CD8-positive, alpha-beta memory T cell (primary cell): ENCODE results near the gene HNRNPC. TPM values are rescaled to one million over a fixed set of nuclear protein-coding genes. Genes with fewer than 3 reads are reported as not detected.
"Not testable (repeated sequence)": the region's sequence is repeated elsewhere in the genome, so short reads cannot be mapped to it uniquely, and the experiment has no call there.

Source experiments
- CTCF ChIA-PET: fragments of 350-600 bp; sonication (Branson Sonifier 250); formaldehyde crosslinking; loops from one replicate; lab custom pipeline; 2021; ENCODE audit warnings: antibody characterized with exemption; lab: Charles Lee
- POLR2A ChIA-PET: fragments of 350-600 bp; sonication (Branson Sonifier 250); formaldehyde crosslinking; loops from one replicate; lab custom pipeline; 2021; ENCODE audit warnings: antibody characterized with exemption; lab: Charles Lee
- DNase-seq, 5 donors: peaks; one replicate each; pipeline versions ENCODE4 v3.0.0 to v3.0.0-alpha.2; 2020 to 2022; ENCODE audit warnings: mixed read lengths in 1 of 5
- H3K27ac ChIP-seq: one replicate; pipeline ENCODE4 v1.7.0; 2013; ENCODE audit warnings: low read depth, mild to moderate bottlenecking, low read length, moderate library complexity
- H3K27me3 ChIP-seq: 2 replicates; pipeline ENCODE4 v1.7.0; 2013; ENCODE audit warnings: low read length, mild to moderate bottlenecking; ENCODE audit not compliant: insufficient read depth, poor library complexity, severe bottlenecking
- H3K36me3 ChIP-seq: 2 replicates; pipeline ENCODE4 v1.7.0; 2013; ENCODE audit warnings: mild to moderate bottlenecking, low read length, moderate library complexity; ENCODE audit not compliant: insufficient read depth
- H3K4me1 ChIP-seq: 2 replicates; pipeline ENCODE4 v1.7.0; 2013; ENCODE audit warnings: mild to moderate bottlenecking, low read length, moderate library complexity; ENCODE audit not compliant: insufficient read depth
- H3K4me3 ChIP-seq: 2 replicates; pipeline ENCODE4 v1.7.0; 2013; ENCODE audit warnings: mild to moderate bottlenecking, low read length
- H3K9me3 ChIP-seq: 2 replicates; pipeline ENCODE4 v1.7.0; 2013; ENCODE audit warnings: mild to moderate bottlenecking, low read length
- H3K27ac Mint-ChIP-seq, 8 donors: one replicate each; pipeline ENCODE4 v1.8.0; 2020 to 2021; ENCODE audit warnings: mixed read lengths in 8 of 8, mild to moderate bottlenecking in 6 of 8, inconsistent platforms in 3 of 8, moderate library complexity in 3 of 8
- H3K27me3 Mint-ChIP-seq, 2 donors: one replicate each; pipeline ENCODE4 v1.8.0; 2020 to 2021; ENCODE audit warnings: mixed read lengths in 2 of 2, mild to moderate bottlenecking in 1 of 2, moderate library complexity in 1 of 2
- H3K36me3 Mint-ChIP-seq, 3 donors: one replicate each; pipeline ENCODE4 v1.8.0; 2020 to 2021; ENCODE audit warnings: mixed read lengths in 3 of 3, inconsistent platforms in 1 of 3, mild to moderate bottlenecking in 1 of 3
- H3K4me1 Mint-ChIP-seq, 3 donors: one replicate each; pipeline ENCODE4 v1.8.0; 2020 to 2021; ENCODE audit warnings: mixed read lengths in 3 of 3, inconsistent platforms in 1 of 3, mild to moderate bottlenecking in 1 of 3
- H3K4me3 Mint-ChIP-seq, 7 donors: one replicate each; pipeline ENCODE4 v1.8.0; 2020 to 2021; ENCODE audit warnings: mixed read lengths in 7 of 7, mild to moderate bottlenecking in 6 of 7, moderate library complexity in 4 of 7, inconsistent platforms in 2 of 7
- H3K9me3 Mint-ChIP-seq, 5 donors: one replicate each; pipeline ENCODE4 v1.8.0; 2020 to 2022; ENCODE audit warnings: mixed read lengths in 5 of 5, mild to moderate bottlenecking in 3 of 5, moderate library complexity in 2 of 5, inconsistent platforms in 1 of 5
- polyA plus RNA-seq: library from polyadenylated mRNA; unstranded; fragments of 300-500 nt; fragmentation: Illumina TruSeq; gene quantifications from one replicate; pipeline ENCODE4 v1.2.3, GENCODE V29; 2021
- total RNA-seq, 2 experiments: library from RNA; stranded (reverse); gene quantifications; one replicate each; pipeline ENCODE4 v1.2.3, GENCODE V29; 2021

Gene HNRNPC
- total and polyA plus RNA-seq, 3 experiments from 2014 or later: 700 to 1,180 (median 1,158) TPM

DNA sequence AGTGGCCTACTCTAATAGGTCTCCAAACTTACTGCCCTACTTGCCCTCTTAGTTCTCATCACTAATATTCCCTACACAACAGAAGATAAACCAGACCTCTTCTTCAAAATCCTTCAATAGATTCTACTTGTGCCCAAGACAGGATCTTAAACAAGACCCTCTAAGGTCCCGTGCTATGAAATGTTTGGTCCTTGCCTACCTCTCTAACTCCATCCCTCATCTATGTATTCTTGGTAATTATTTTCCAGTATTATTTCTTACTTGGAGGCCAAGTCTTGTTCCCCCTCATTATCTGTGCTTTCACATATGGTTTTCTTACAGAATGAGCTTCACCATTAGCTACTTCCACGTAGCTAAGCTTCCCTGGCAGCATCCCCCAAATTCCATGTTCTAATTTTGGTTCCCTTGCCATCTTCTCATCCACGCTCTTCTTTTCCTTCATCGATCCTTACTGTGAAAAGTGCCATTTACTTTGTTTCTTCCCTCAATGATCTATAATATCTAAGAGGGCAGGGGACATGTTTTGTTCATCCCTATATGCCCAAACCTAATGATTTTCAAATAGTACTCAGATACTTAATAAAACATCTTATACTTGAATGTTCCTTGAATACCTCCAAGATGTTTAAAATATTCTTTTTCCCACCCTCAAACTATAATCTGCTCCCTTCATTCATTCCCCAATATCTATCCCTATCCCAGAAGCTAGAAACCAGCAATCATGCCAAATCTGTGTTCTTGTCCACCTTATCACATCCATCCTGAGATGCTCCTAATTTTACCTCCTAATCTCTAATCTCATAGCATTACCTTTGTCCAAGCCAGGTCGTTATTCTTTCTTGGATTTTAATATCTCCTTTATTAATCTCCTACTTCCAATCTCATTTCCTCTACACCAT is 10.1 kb downstream of the HNRNPC start:
- no peak overlapping the region for H3K27ac ChIP-seq
- Mint-ChIP-seq H3K36me3 (peaks cover 4 to 85% (median 41%) of the 10 kb centered on the region in 3 donors), H3K27me3 (no peaks in the 10 kb centered on the region), H3K27ac (peak overlapping the region; percentile 16 to 86 (median 63)), H3K4me1 (peaks cover 84 to 94% (median 89%) of the 10 kb centered on the region in 3 donors), H3K4me3 (peak overlapping the region; percentile 26 to 87 (median 53)), H3K9me3 (no peaks in the 10 kb centered on the region)
- ChIA-PET CTCF (no interaction called here), POLR2A (interaction anchor here (0.6 to 0.7 kb wide), 2 partner anchors 171 to 189 kb away, joined by 5 read pairs; partner anchors contain the start of gene ARHGEF40)
- H3K36me3 ChIP-seq: peaks cover 50% of the 10 kb centered on the region
- no peaks in the 10 kb centered on the region for H3K9me3 ChIP-seq
- H3K27me3 ChIP-seq: no peaks in the 10 kb centered on the region
- no peak for DNase-seq
- H3K4me3 ChIP-seq: no peak overlapping the region
- peaks cover 83% of the 10 kb centered on the region for H3K4me1 ChIP-seq

DNA sequence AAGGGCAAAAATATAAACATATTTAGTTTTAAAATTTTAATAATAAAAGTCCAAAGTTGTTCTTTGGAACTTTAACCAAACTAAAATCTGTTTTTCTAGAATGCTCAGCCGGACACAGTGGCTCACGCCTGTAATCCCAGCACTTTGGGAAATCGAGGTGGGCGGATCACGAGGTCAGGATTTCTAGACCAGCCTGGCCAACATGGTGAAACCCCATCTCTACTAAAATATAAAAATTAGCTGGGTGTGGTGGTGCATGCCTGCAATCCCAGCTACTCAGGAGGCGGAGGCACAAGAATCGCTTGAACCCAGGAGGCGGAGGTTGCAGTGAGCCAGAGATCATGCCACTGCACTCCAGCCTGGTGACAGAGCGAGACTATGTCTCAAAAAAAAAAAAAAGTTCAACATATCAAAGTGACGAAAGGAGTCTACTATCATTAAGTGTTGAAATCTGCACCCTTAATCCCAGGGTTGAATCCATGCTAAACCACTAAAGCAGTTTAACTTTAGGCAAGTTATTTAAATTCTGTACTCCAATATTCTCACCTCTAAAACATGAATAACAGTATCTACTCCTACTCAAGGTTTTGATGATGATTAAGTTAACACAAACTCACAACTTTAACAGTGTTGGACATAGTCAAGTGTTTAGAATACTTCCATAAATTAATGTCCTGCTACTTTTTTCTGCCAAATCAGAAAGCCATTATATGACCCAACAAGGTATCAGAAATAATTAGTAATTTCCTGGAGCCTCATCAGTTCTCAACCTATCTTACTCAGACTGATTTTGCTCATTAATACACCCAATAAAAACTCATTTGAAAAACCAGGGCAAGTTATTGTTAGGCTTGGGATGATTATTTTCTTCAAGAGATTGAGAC is 11.0 kb downstream of the HNRNPC start:
- Histone ChIP-seq H3K27me3 (no peaks in the 10 kb centered on the region), H3K9me3 (no peaks in the 10 kb centered on the region), H3K36me3 (peaks cover 42% of the 10 kb centered on the region), H3K4me3 (no peak overlapping the region), H3K27ac (no peak overlapping the region), H3K4me1 (peaks cover 74% of the 10 kb centered on the region)
- CTCF ChIA-PET: interaction anchor here (1.1 to 2.0 kb wide), 3 partner anchors 7 to 13 kb away, joined by 4 to 6 read pairs (median 5); no protein-coding TSS in a partner anchor
- H3K4me3 Mint-ChIP-seq: peak overlapping the region; percentile 35 to 87 (median 73)
- peak overlapping the region; percentile 23 to 86 (median 74) for H3K27ac Mint-ChIP-seq
- H3K4me1 Mint-ChIP-seq: peaks cover 83 to 94% (median 89%) of the 10 kb centered on the region in 3 donors
- no peaks in the 10 kb centered on the region for H3K27me3 Mint-ChIP-seq
- POLR2A ChIA-PET: interaction anchor here (0.7 kb wide), 1 partner anchor 38 kb away, joined by 6 read pairs; no protein-coding TSS in a partner anchor
- H3K36me3 Mint-ChIP-seq: peaks cover 4 to 84% (median 35%) of the 10 kb centered on the region in 3 donors
- no peaks in the 10 kb centered on the region for H3K9me3 Mint-ChIP-seq
- DNase-seq: no peak

DNA sequence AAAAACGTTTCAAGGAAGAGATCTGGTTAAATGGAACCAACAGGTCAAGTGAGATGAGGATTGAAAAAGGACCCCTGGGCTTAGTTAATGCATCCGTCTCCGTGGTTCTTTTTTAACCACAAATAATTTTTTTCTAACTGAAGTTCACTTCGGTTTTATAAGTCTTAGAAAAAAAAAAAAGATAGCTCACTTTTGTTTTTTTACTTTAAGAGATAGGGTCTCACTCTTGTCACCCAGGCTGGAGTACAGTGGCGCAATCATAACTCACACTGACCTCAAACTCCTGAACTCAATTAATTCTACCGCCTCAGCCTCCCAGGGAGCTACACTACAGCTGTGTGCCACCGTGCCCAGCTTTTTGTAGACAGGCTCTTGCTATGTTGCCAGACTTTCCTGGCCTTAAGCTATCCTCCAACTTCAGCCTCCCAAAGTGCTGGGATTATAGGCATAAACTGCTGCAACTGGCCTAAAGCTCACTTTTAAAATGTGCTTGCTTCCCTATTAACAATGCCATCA is 11.8 kb downstream of the HNRNPC start:
- H3K4me1 ChIP-seq: peaks cover 75% of the 10 kb centered on the region
- Mint-ChIP-seq H3K36me3 (peaks cover 2 to 79% (median 35%) of the 10 kb centered on the region in 3 donors), H3K4me1 (peaks cover 77 to 90% (median 86%) of the 10 kb centered on the region in 3 donors), H3K4me3 (peak overlapping the region; percentile 60 to 87 (median 73)), H3K27ac (peak overlapping the region; percentile 45 to 93 (median 75)), H3K27me3 (no peaks in the 10 kb centered on the region), H3K9me3 (no peaks in the 10 kb centered on the region)
- ChIA-PET POLR2A (interaction anchor here (0.5 to 1.0 kb wide), 4 partner anchors 11 to 61 kb away, joined by 3 to 7 read pairs (median 5); no protein-coding TSS in a partner anchor), CTCF (interaction anchor here (1.1 to 2.0 kb wide), 3 partner anchors 8 to 12 kb away, joined by 4 to 6 read pairs (median 5); no protein-coding TSS in a partner anchor)
- H3K4me3 ChIP-seq: peak overlapping the region; percentile 46
- H3K9me3 ChIP-seq: no peaks in the 10 kb centered on the region
- H3K27me3 ChIP-seq: no peaks in the 10 kb centered on the region
- peaks cover 39% of the 10 kb centered on the region for H3K36me3 ChIP-seq
- DNase-seq: no peak
- no peak overlapping the region for H3K27ac ChIP-seq

DNA sequence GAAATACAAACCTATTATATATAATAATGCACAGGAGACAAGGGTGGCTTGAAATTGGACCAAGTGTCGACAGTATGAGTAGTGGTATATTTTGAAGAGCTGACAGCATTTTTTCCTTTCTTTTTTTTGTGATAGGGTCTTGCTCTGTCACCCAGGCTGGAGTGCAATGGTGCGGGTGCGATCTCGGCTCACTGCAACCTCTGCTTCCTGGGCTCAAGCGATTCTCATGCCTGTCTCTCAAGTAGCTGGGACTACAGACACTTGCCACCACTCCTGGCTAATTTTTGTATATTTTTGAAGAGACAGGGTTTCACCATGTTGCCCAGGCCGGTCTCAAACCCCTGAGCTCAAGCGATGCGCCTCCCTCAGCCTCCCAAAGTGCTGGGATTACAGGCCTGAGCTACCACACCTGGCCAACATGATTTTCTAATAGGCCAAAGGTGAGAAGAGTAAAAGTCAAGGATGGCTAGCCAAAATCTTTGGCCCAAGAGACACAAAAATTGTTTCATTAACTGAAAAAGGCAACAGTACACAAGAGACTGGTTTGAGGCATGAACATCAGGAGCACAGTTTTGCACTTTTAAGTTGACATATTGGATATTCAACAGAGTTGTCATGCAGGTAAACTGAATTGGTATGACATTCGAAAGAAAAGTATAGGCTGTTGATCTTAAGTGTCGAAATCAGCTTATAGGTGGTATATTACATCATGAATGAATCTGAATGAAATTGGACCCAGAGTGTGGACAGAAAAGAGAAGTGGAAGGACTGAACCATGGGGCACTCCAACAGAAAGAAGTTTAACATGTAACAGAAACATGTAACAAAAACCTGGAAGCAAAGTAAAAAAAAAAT is 12.5 kb downstream of the HNRNPC start:
- Mint-ChIP-seq H3K4me1 (peaks cover 76 to 90% (median 86%) of the 10 kb centered on the region in 3 donors), H3K4me3 (peak overlapping the region; percentile 60 to 87 (median 73)), H3K27me3 (no peaks in the 10 kb centered on the region), H3K27ac (peak overlapping the region; percentile 45 to 95 (median 75)), H3K9me3 (no peaks in the 10 kb centered on the region), H3K36me3 (peaks cover 4 to 78% (median 30%) of the 10 kb centered on the region in 3 donors)
- no peak for DNase-seq
- Histone ChIP-seq H3K9me3 (no peaks in the 10 kb centered on the region), H3K4me1 (peaks cover 75% of the 10 kb centered on the region), H3K27ac (no peak overlapping the region), H3K27me3 (no peaks in the 10 kb centered on the region), H3K4me3 (peak overlapping the region; percentile 46), H3K36me3 (peaks cover 32% of the 10 kb centered on the region)
- CTCF ChIA-PET: interaction anchor here (0.9 to 2.8 kb wide), 7 partner anchors 8 to 42 kb away, joined by 3 to 10 read pairs (median 5); no protein-coding TSS in a partner anchor
- POLR2A ChIA-PET: interaction anchor here (0.5 to 1.2 kb wide), 6 partner anchors 9 to 227 kb away, joined by 3 to 7 read pairs (median 4); no protein-coding TSS in a partner anchor

DNA sequence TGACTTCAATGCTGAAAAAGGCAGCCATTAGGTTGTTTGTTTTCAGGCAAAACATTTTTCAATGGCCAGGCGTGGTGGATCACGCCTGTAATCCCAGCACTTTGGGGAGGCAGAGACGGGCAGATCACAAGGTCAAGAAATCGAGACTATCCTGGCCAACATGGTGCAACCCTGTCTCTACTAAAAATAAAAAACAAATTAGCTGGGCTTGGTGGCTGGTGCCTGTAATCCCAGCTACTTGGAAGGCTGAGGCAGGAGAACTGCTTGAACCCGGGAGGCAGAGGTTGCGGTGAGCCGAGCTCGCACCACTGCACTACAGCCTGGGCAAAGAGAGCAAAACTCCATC is 13.2 kb downstream of the HNRNPC start:
- H3K27me3 ChIP-seq, H3K9me3 ChIP-seq, H3K27ac ChIP-seq, H3K9me3 Mint-ChIP-seq, H3K4me3 ChIP-seq, DNase-seq, H3K27me3 Mint-ChIP-seq: not testable (repeated sequence)
- peak overlapping the region; percentile 53 to 84 (median 67) for H3K4me3 Mint-ChIP-seq
- H3K4me1 Mint-ChIP-seq: peaks cover 76 to 90% (median 82%) of the 10 kb centered on the region in 3 donors
- POLR2A ChIA-PET: interaction anchor here (0.6 to 1.4 kb wide), 5 partner anchors 9 to 28 kb away, joined by 3 to 10 read pairs (median 4); no protein-coding TSS in a partner anchor
- CTCF ChIA-PET: interaction anchor here (0.9 to 2.8 kb wide), 6 partner anchors 9 to 41 kb away, joined by 3 to 10 read pairs (median 4); no protein-coding TSS in a partner anchor
- H3K36me3 Mint-ChIP-seq: peaks cover 8 to 78% (median 29%) of the 10 kb centered on the region in 3 donors
- H3K27ac Mint-ChIP-seq: peak overlapping the region in 7 of 8 donors; percentile 35 to 80 (median 56)
- H3K36me3 ChIP-seq: peaks cover 31% of the 10 kb centered on the region
- peaks cover 68% of the 10 kb centered on the region for H3K4me1 ChIP-seq

DNA sequence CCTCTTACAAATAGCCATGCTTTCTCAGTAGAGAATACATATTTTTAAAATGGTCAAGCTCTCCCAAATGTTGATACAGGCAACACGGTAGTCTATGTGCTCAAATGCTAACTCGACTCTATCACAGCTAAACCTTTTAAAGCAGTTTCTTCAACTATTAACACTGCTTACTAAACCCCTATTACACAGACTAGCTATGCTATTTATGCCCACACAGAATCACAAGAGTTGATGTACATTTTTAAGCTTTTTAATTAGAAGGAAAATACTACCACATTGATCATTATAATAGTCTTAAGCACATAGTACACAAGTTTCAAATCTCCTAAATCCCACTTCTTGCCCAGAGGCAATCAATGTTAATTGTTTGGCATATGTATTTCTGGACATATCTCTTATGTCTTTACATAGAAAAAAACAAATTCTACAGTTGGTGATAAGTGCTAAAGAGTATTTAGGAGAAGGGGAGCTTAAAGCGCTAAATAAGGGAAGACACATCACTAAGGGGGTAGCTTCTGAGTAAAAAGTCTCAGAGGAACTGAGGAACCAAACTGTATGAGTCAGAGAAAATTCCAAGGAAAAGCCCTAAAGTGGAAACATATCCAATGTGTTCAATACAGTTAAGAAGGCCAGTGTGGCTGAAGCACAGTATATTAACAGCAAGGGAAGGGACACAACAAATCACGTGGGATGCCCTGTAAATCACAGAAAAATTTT is 13.7 kb downstream of the HNRNPC start:
- Histone ChIP-seq H3K27ac (no peak overlapping the region), H3K4me1 (peaks cover 65% of the 10 kb centered on the region), H3K4me3 (no peak overlapping the region), H3K9me3 (no peaks in the 10 kb centered on the region), H3K36me3 (peaks cover 32% of the 10 kb centered on the region), H3K27me3 (no peaks in the 10 kb centered on the region)
- ChIA-PET CTCF (interaction anchor here (1.1 to 2.8 kb wide), 4 partner anchors 10 to 24 kb away, joined by 3 to 10 read pairs (median 6); no protein-coding TSS in a partner anchor), POLR2A (interaction anchor here (0.6 to 1.4 kb wide), 6 partner anchors 10 to 27 kb away, joined by 3 to 10 read pairs (median 6); no protein-coding TSS in a partner anchor)
- Mint-ChIP-seq H3K9me3 (no peaks in the 10 kb centered on the region), H3K4me3 (peak overlapping the region; percentile 20 to 84 (median 67)), H3K27me3 (no peaks in the 10 kb centered on the region), H3K4me1 (peaks cover 77 to 92% (median 82%) of the 10 kb centered on the region in 3 donors), H3K36me3 (peaks cover 12 to 81% (median 26%) of the 10 kb centered on the region in 3 donors), H3K27ac (peak overlapping the region; percentile 3 to 80 (median 56))
- DNase-seq: no peak
